Activated T-helper 1 cell treated with anti-CD3 and anti-CD28 coated beads, Interleukin-2, amount 50 U/mL, for 16 hours (primary cell): ENCODE data around the gene ITPR1.
A peak's percentile ranks its signal among the peaks of the same experiment; 100 is the strongest.

Experiments used
- DNase-seq, 2 donors: peaks; one replicate each; pipeline ENCODE4 v3.0.0-alpha.2; 2020; ENCODE audit warnings: low read depth in 1 of 2, low spot score in 1 of 2

The ITPR1 gene

DNA sequence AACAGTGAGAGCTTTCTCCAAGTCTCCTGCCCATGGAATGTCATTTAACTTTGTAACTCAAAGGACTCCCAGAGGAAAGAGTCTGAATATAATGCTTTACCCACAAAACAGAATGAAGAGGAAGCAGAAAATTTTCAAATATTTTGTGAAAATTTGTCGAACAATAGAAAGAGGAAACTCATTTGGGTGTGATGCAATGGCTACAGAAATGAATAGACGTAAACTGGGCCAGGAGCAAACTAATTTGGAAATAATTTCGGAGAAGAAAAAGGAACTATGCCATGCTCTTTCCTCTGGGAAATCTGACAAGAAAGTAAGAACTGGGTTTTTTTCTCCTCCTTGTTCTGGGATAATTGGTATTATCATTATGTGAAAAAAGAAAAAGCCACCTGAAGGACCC, 14.9 kb upstream of the ITPR1 start:
- DNase-seq = no peak

DNA sequence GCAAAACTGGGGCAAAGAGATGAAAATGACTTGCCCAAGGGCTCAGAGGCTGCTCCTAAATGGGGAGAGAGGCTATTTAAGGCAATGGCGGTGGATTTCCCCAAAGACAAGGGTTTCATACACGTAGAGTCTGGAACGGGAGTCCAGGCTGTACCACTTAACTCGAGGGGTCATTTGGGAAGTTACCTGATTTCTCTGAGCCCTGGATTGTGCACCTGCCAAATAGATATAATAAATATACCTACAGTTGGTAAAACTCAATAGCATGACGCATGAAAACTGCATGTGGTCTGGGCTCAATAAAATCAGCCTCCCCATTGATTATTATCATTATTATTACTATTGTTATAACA, 1.3 kb upstream of the ITPR1 start:
- no peak for DNase-seq

DNA sequence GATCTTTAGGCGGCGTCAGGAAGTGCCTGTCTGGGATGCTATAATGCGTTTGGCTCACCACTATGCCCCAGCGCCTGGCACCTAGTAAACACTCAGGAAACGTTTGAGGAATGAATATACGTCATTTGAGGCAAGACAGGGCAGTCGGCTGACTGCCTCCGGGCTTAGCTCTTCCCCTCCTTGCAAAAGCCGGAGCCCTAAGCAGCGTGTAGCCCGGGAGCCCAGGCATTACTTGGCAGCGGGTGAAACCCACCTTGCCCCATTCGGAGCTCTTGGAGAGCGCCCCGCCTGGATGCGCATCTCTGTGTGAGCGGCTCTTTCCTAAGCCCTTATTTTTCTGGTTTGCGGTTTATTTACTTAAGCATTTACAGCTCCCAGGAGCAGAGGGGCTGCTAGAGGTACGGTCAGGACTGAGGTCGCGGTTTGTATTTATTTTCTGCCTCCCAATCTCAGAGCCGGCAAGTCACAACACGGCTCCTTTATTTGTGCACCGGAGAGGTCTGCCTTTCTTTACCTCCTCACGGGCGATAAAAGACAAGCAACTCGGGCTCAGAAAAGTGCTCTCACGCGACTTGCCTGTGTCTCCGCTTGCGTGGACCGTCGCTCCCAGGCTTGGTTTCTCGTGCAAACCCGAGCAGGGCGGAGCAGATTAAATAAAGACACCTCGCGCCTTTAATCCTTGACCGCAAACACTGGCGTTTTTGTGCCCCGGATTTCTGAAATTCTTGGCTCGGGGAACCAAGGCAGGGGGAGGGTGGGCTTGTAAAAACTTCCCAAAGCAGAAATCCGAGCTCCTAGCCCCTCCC, 737 bp upstream of the ITPR1 start:
- DNase-seq = peak; percentile 12 to 19

GRCh38 chr3:4493941-4494894, 1.1 kb downstream of the ITPR1 start:
- DNase-seq = no peak

DNA sequence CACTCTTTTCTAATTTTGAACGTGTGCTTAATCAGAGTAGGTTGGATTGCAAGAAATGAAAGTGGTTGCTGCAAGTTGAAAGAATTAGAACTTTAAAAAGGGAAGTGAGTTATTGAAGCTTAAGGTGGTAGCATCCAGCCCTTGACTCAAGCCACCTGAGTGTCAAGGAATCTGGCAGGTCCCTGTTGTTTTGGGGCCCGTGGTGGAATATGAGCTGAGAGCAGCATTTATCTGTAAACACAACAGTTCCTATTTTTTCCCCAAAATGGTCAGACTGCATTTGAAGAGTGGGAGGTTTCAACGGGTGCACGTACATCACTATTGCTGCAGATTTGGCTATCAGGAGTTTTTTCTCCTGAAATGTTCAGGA, 1.7 kb downstream of the ITPR1 start:
- DNase-seq = no peak

DNA sequence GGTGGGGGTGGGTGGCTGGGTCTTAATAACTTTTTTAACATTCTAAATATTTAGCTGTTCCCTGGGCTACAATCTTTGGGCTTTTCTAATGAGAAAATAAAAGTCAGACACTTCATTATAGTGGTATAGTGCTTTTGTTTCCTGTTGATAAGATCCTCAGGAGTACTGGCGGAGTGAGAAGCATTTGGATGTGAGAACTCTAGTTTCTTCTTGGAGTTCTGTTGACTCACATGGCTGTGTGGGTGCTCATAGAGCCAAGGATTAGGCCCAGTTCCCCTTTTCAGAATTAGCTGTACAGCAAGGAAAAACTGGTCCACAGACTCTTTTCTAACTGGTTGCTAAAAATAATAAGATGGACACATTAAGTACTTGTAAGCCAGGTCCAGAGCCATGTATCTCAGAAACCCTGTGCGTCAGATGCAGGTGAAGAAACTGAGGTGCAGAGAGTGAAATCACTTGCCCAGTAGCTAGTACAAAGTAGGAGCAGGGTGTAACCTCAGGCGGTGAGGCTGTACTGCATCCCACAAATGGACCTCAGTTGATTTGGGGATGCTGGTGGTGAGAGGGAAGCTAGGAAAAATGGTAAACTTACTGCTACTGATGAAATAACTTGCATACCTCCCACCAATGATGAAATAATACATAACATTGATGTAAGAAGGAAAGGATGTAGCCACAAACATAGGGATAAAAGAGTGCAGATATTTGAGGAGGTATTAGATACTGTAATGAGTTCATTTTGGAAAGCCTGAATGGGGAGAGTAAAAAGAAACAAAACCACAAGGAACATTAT, 2.3 kb downstream of the ITPR1 start:
- DNase-seq = no peak

- no peak for DNase-seq
Observed at GRCh38 chr3:4496087-4496452, 2.9 kb downstream of the ITPR1 start.

DNA sequence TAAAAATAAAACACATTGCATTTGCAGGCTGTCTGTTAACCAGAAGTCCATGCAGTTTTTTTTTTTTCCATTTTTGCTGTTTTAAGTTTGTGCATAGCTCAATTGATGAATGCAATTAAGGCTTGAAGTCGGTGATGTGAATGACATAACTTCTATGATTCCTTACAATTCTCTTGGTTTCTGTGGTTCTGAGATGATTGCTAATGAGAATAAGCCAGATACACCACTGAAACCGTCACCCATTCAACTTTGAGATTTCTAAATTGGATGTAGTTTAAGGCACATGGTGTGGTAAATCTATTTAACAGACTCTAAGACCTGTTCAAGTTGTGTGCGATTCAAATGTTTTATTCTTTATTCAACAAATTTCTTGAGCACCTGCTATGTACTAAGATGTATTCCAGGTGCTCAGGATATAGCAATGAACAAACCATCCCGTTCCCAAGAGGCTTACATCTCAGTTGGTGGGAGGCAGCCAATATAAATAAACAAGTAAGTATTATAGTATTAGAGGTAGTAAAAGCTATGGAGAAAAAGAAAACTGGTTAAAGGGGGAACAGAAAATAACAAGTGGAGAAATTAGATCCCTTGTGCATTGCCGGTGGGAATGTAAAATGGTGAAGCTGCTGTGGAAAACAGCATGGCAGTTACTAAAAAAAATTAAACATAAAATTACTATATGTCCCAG, 4.0 kb downstream of the ITPR1 start:
- DNase-seq = no peak

- DNase-seq = no peak
Observed at GRCh38 chr3:4497843-4498324, 4.7 kb downstream of the ITPR1 start.

GRCh38 chr3:4498446-4498845, 5.3 kb downstream of the ITPR1 start:
- DNase-seq = no peak

DNA sequence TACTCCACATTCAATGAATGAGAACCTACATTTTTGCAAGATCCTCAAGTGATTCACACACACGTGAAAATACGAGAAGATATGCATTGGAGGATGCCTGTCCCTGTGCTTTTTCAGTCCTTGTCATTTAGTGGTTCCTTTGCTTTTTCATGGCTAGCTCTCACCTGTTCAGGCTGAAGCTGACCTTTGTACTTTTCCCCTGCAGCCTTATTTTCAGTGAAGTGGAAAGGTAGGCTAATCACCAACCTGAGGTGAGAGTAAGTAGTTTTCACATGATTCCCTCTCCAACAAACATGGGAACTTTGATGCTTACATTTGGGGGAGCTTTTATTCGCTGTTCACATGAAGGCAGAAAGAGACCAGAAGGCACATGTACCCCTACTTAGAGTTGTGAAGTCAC, 8.3 kb downstream of the ITPR1 start:
- no peak for DNase-seq

GRCh38 chr3:4501927-4502326, 8.8 kb downstream of the ITPR1 start:
- DNase-seq = no peak

- DNase-seq = no peak
Observed at GRCh38 chr3:4503050-4503449, 9.9 kb downstream of the ITPR1 start.

DNA sequence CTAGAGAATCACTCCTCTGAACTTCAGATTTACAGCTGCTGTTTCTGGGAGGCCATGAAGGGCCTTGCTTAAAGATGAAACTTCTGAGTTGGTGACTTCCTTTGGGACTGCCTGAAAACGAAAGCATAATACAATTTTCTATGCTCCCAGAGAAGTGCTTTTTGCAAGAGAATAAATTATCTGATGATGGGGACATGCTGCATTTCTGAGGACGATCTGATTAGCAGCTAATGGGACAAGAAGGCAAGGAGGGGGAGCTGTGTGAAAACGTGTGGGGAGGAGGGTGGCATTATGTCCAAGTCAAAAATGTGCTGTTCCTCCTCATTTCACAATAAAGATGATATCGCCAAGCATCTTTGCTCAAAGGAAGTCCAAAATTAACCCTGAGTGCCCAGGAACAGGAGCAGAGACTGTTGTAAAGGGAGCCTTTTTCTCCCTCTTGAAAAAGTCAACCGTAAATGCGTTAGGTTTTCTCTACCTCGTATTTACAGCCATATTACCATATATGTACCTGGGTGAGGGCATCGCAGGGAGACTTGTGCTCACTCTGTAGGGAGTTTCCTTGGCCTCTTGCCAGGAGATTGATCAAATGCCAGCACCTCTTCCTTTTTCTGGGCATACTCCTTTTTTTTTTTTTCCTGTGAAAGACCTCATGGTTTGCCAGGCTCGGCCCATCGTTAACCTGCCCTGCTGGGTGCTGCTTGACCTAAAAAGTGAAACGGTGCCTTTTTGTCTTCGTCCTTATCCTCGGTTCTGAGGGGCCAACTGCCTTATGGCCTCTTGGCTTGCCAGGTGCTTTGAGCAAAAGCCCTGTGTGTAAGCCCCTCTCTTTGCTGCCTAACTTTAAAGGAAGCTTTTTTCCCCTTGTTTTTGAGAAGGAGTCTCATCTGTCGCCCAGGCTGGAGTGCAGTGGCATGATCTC, 11.5 kb downstream of the ITPR1 start:
- no peak for DNase-seq

- DNase-seq = no peak
Observed at GRCh38 chr3:4505688-4506558, 12.8 kb downstream of the ITPR1 start.

DNA sequence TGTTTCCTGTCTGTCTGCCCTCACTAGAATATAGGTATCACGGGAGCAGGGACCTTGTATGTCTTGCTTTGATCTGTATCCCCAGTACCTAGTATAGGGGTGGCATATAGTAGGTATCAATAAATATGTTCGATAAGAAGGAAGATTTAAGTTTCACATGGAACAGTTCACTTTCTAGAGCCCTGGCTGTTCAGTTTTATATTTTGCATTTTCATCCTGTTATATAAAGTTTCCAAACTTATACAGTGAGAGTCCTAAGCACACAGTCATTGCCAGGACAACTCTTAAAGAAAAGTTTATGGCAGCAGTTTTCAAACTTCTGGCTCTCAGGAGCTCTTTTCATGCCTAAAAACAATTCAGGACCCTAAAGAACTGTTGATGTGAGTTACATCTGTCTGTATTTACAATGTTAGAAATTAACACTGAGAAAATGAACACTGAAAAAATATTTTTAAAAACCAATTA, 13.4 kb downstream of the ITPR1 start:
- no peak for DNase-seq

- DNase-seq = no peak
Observed at GRCh38 chr3:4507024-4507596, 14.0 kb downstream of the ITPR1 start.
